MM.1S (cell line): ENCODE measurements around the gene PHF21A.

Experiments used
- EZH2 ChIP-seq: fragments of 300-600 bp; sonication (generic); optimal IDR thresholded peaks from 2 replicates; pipeline ENCODE3; 2017; ENCODE audit warnings: low read depth, mild to moderate bottlenecking, antibody characterized with exemption, low read length, mixed read lengths
- EZH2phosphoT487 ChIP-seq: fragments of 300-600 bp; sonication (generic); IDR thresholded peaks from 2 replicates; pipeline ENCODE4 v1.6.1; 2018; ENCODE audit warnings: antibody characterized with exemption, low read length

- TF ChIP-seq EZH2 (no peak), EZH2phosphoT487 (no peak)
These were observed 219.6 kb downstream of the PHF21A start for GRCh38 chr11:45901626-45902025.
